CD14-positive monocyte (primary cell): Measurements from ENCODE around the gene ATF4. TPM values are rescaled to one million over a fixed set of nuclear protein-coding genes. Genes with fewer than 3 reads are reported as not detected.
A peak's percentile ranks its signal among the peaks of the same experiment; 100 is the strongest.

Experiments used
- DNase-seq, 3 donors: peaks; one replicate each; pipeline ENCODE4 v3.0.0-alpha.2; 2011 to 2022
- H2AFZ ChIP-seq: 2 replicates; pipeline ENCODE4 v1.6.0; 2012; ENCODE audit warnings: mild to moderate bottlenecking, low read depth, low read length, inconsistent platforms; ENCODE audit not compliant: insufficient read depth, poor library complexity, severe bottlenecking
- H3K27ac ChIP-seq, 2 donors: 1 replicate in 1 of 2; 2 replicates in 1 of 2; pipeline ENCODE4 v1.5.1; 2012 to 2013; ENCODE audit warnings: low read length in 2 of 2, control low read depth in 1 of 2, inconsistent platforms in 1 of 2, low read depth in 1 of 2, mild to moderate bottlenecking in 1 of 2
- H3K27me3 ChIP-seq, 2 donors: one replicate each; pipeline versions ENCODE4 v1.6.0 to v1.6.1; 2011 to 2013; ENCODE audit warnings: low read length in 2 of 2; ENCODE audit not compliant: control insufficient read depth in 2 of 2, insufficient read depth in 2 of 2
- H3K36me3 ChIP-seq, 2 donors: replicated peaks in 1 of 2; 1 replicate in 1 of 2; 2 replicates in 1 of 2; pipeline versions ENCODE4 v1.5.1 to v1.6.1; 2012 to 2013; ENCODE audit warnings: low read length in 2 of 2, control low read depth in 1 of 2, inconsistent platforms in 1 of 2, mild to moderate bottlenecking in 1 of 2; ENCODE audit not compliant: insufficient read depth in 2 of 2, control insufficient read depth in 1 of 2
- H3K4me1 ChIP-seq, 2 donors: 1 replicate in 1 of 2; 2 replicates in 1 of 2; pipeline versions ENCODE4 v1.5.1 to v1.6.1; 2012 to 2013; ENCODE audit warnings: low read length in 2 of 2, control low read depth in 1 of 2, inconsistent platforms in 1 of 2, mild to moderate bottlenecking in 1 of 2, moderate library complexity in 1 of 2; ENCODE audit not compliant: insufficient read depth in 2 of 2, control insufficient read depth in 1 of 2
- H3K4me2 ChIP-seq: replicated peaks from 2 replicates; pipeline ENCODE3; 2012; ENCODE audit warnings: low read length, moderate library complexity, mild to moderate bottlenecking; ENCODE audit not compliant: poor library complexity, severe bottlenecking; ENCODE audit errors: extremely low read depth
- H3K4me3 ChIP-seq, 3 experiments: fragments of 200-600 bp in 1 of 3; sonication (generic) in 1 of 3; replicated peaks in 1 of 3; 1 replicate in 2 of 3; 2 replicates in 1 of 3; pipeline ENCODE4 v1.5.1; 2011 to 2013; ENCODE audit warnings: low read length in 3 of 3, mild to moderate bottlenecking in 3 of 3, control low read depth in 2 of 3, low read depth in 2 of 3, inconsistent platforms in 1 of 3, moderate library complexity in 1 of 3
- H3K79me2 ChIP-seq: 2 replicates; pipeline ENCODE4 v1.6.0; 2012; ENCODE audit warnings: mild to moderate bottlenecking, control low read depth, inconsistent platforms, low read length, moderate library complexity; ENCODE audit not compliant: insufficient read depth
- H3K9ac ChIP-seq: 2 replicates; pipeline ENCODE4 v1.6.0; 2017; ENCODE audit warnings: low read length, mild to moderate bottlenecking; ENCODE audit not compliant: insufficient read depth, poor library complexity, severe bottlenecking
- H3K9me3 ChIP-seq, 2 donors: replicated peaks in 1 of 2; 1 replicate in 1 of 2; 2 replicates in 1 of 2; pipeline versions ENCODE4 v1.5.1 to v1.6.1; 2012 to 2013; ENCODE audit warnings: low read length in 2 of 2, control low read depth in 1 of 2; ENCODE audit not compliant: control insufficient read depth in 1 of 2, insufficient read depth in 1 of 2
- H4K20me1 ChIP-seq: 2 replicates; pipeline ENCODE4 v1.6.0; 2012; ENCODE audit warnings: mild to moderate bottlenecking, low read length, control low read depth, moderate library complexity; ENCODE audit not compliant: insufficient read depth
- H3K27ac Mint-ChIP-seq, 7 donors: one replicate each; pipeline ENCODE4 v1.8.0; 2020; ENCODE audit warnings: mild to moderate bottlenecking in 7 of 7, mixed read lengths in 7 of 7, moderate library complexity in 6 of 7, inconsistent platforms in 2 of 7
- H3K27me3 Mint-ChIP-seq, 3 donors: one replicate each; pipeline ENCODE4 v1.8.0; 2021 to 2022; ENCODE audit warnings: low read depth in 3 of 3, mild to moderate bottlenecking in 3 of 3, mixed read lengths in 3 of 3, moderate library complexity in 3 of 3, inconsistent platforms in 1 of 3
- H3K36me3 Mint-ChIP-seq, 2 donors: one replicate each; pipeline ENCODE4 v1.8.0; 2020; ENCODE audit warnings: mixed read lengths in 2 of 2, inconsistent platforms in 1 of 2, mild to moderate bottlenecking in 1 of 2
- H3K4me1 Mint-ChIP-seq: one replicate; pipeline ENCODE4 v1.8.0; 2020; ENCODE audit warnings: mild to moderate bottlenecking, mixed read lengths
- H3K4me3 Mint-ChIP-seq, 2 donors: one replicate each; pipeline ENCODE4 v1.8.0; 2020; ENCODE audit warnings: mild to moderate bottlenecking in 2 of 2, mixed read lengths in 2 of 2, moderate library complexity in 1 of 2
- H3K9me3 Mint-ChIP-seq, 7 donors: one replicate each; pipeline ENCODE4 v1.8.0; 2020 to 2022; ENCODE audit warnings: mixed read lengths in 7 of 7, mild to moderate bottlenecking in 6 of 7, moderate library complexity in 6 of 7, inconsistent platforms in 2 of 7
- CTCF ChIP-seq: fragments of 200-600 bp; IDR thresholded peaks from one replicate; pipeline ENCODE4 v1.8.0; 2022; ENCODE audit warnings: antibody characterized with exemption, mild to moderate bottlenecking
- WGBS: methylation state at CpG from one replicate; pipeline ENCODE4 v1.1.5; 2013; ENCODE audit warnings: missing lambda C conversion rate; ENCODE audit not compliant: insufficient coverage; 5-methylcytosine and 5-hydroxymethylcytosine counted together
- intact Hi-C, 2 donors: fragments of 100-400 bp; cut with micrococcal nuclease; formaldehyde crosslinking; loops; one replicate each; pipeline versions ENCODE4 v1.15.0 to v1.15.1; 2023
- polyA plus RNA-seq, 3 donors: library from polyadenylated mRNA; depleted of rRNA in 1 of 3; unstranded in 2 of 3; stranded (reverse) in 1 of 3; fragments of 300-500 nt in 2 of 3; fragments of >200 nt in 1 of 3; fragmentation: Illumina TruSeq in 2 of 3; gene quantifications; 1 replicate in 2 of 3; 2 replicates in 1 of 3; pipeline ENCODE4 v1.2.3, GENCODE V29; 2012 to 2021

Gene ATF4
- polyA plus RNA-seq, 3 donors: 55.1 to 606 (median 59.0) TPM

GRCh38 chr22:39529487-39529851, 9.1 kb downstream of the ATF4 start:
- Histone ChIP-seq H2AFZ (no peak overlapping the region), H3K9me3 (no peaks in the 10 kb centered on the region), H3K27me3 (no peaks in the 10 kb centered on the region), H3K36me3 (peaks cover 24 to 44% of the 10 kb centered on the region in 2 donors), H3K4me1 (peaks cover 68 to 84% of the 10 kb centered on the region in 2 donors), H3K27ac (peak overlapping the region; percentile 14 to 21), H4K20me1 (peaks cover 72% of the 10 kb centered on the region), H3K4me2 (peak overlapping the region; percentile 45), H3K4me3 (peak overlapping the region in 1 of 3 experiments; percentile 81), H3K79me2 (peaks cover 63% of the 10 kb centered on the region), H3K9ac (no peak overlapping the region)
- peaks cover 29 to 58% of the 10 kb centered on the region in 2 donors for H3K36me3 Mint-ChIP-seq
- peaks cover 74% of the 10 kb centered on the region for H3K4me1 Mint-ChIP-seq
- peak; percentile 67 for TF ChIP-seq CTCF
- peak overlapping the region in 5 of 7 donors; percentile 73 to 91 (median 73) for H3K27ac Mint-ChIP-seq
- DNase-seq: no peak
- H3K27me3 Mint-ChIP-seq: peaks cover 0 to 3% (median 1%) of the 10 kb centered on the region in 3 donors
- H3K9me3 Mint-ChIP-seq: no peaks in the 10 kb centered on the region
- H3K4me3 Mint-ChIP-seq: no peak overlapping the region
- intact Hi-C loops: loop anchor here (5.0 to 10.0 kb wide), 3 partner anchors 37 to 775 kb away; partner anchors contain the start of gene SUN2 (in 1 of the 2)
- 75% methylated on average over 17 of the region's 17 CpGs for WGBS

GRCh38 chr22:39530116-39530515, 9.8 kb downstream of the ATF4 start:
- Histone ChIP-seq H3K9me3 (no peaks in the 10 kb centered on the region), H3K27me3 (no peaks in the 10 kb centered on the region), H2AFZ (no peak overlapping the region), H3K4me1 (peaks cover 67 to 84% of the 10 kb centered on the region in 2 donors), H3K79me2 (peaks cover 57% of the 10 kb centered on the region), H3K27ac (peak overlapping the region in 1 of 2 donors; percentile 14), H3K9ac (no peak overlapping the region), H4K20me1 (peaks cover 65% of the 10 kb centered on the region), H3K4me2 (peak overlapping the region; percentile 45), H3K36me3 (peaks cover 19 to 37% of the 10 kb centered on the region in 2 donors), H3K4me3 (peak overlapping the region in 1 of 3 experiments; percentile 81)
- Mint-ChIP-seq H3K4me1 (peaks cover 70% of the 10 kb centered on the region), H3K4me3 (peak overlapping the region; percentile 33 to 53), H3K36me3 (peaks cover 26 to 52% of the 10 kb centered on the region in 2 donors), H3K27ac (peak overlapping the region; percentile 73 to 91 (median 88)), H3K27me3 (peaks cover 0 to 3% (median 2%) of the 10 kb centered on the region in 3 donors), H3K9me3 (no peaks in the 10 kb centered on the region)
- intact Hi-C loops: loop anchor here (5.0 to 10.0 kb wide), 4 partner anchors 38 to 1105 kb away; partner anchors contain the start of genes MRTFA (in 1 of the 2) and RPL3 (in 1 of the 2)
- WGBS: 85% methylated on average over 5 of the region's 6 CpGs
- DNase-seq: peak in 1 of 3 donors; percentile 48
- TF ChIP-seq CTCF: no peak
